GM23248 (cell line): Measurements from ENCODE around the gene BAG1.

Experiments used
- EZH2 ChIP-seq: fragments of 200-600 bp; sonication (generic); IDR thresholded peaks from 2 replicates; pipeline ENCODE4 v1.6.1; 2018; ENCODE audit warnings: antibody characterized with exemption, mild to moderate bottlenecking; ENCODE audit not compliant: insufficient read depth, poor library complexity, severe bottlenecking
- EZH2phosphoT487 ChIP-seq: fragments of 200-600 bp; sonication (generic); IDR thresholded peaks from 2 replicates; pipeline ENCODE4 v1.6.1; 2018; ENCODE audit warnings: antibody characterized with exemption, moderate library complexity, mild to moderate bottlenecking, low read depth; ENCODE audit not compliant: insufficient read depth

DNA sequence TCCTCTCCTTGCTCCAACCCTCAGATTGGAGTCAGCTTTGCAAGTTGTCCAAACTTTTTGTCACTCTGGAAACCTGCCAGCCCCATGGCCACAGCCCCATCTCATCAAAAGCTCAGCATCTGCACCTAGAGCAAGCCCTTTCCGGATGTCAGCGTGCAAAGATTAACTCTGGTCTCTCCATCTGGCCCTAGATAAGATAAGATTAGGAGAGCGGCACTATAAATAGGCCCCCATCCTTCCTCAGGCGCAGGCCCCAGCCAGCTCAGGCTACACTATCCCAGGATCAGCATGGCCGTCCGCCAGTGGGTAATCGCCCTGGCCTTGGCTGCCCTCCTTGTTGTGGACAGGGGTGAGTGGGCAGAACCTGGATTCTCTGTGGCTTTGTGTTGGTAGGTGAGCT lies 24.6 kb downstream of the BAG1 start, which contains the start of gene SPINK4:
- TF ChIP-seq EZH2 (no peak), EZH2phosphoT487 (no peak)
